Fibroblast of the conjunctiva (primary cell): ENCODE data around the gene COL27A1.

Experiments used
- DNase-seq: peaks from one replicate; pipeline ENCODE4 v3.0.0-alpha.2; 2010; ENCODE audit warnings: low read depth

Gene COL27A1

DNA sequence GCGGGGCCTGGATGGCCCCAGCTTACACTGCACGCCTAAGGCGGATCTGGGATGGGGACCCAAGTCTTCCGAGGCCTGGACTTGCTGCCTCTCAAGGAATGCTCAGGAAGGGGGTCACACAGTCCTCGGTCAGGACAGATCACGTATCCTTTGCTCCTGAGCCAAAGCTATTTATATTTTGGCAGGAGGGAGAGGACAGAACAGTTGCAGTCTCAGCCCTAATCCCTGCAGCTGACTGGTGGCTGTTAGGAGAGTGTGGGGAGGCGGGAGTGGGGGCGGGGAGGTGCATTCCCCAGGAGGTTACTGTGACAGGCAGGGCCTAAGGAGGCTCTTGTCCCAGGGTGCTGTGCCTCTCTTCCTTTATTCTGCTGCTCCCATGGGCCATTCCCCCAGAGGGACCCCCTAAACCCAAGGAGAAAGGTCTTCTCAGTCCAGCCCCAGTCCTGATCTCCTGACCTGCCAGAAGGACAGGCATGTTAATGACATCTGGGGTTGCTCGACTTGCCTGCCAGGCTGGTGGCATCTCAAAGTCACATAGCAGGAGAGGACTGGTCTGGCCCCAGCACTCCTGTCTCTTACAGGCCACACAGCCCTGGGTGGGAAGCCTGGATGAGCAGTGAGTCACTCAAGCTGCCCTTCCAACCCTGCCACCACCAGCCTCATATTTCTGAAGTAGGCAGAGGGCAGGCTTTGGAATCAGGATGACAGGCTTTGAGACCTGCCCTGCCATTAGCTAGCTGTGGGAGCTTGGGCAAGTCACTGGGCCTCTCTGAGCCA, 51.9 kb downstream of the COL27A1 start:
- no peak for DNase-seq

DNA sequence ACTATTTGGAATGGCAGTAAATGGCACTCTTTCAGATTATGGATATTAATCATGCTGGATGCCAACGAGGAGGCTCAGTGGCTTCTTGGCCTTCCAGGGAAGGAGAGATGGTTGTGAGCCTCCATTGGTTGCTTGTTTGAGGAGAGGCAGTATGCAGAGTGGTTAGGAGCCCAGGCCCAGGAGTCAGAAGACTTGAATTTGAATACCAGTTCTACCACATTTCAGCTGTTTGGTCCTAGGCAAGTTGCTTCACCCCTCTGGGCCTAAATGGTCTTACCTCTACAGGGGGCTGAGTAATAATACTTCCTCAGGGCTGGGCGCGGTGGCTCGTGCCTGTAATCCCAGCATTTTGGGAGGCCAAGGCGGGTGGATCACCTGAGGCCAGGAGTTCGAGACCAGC, 52.5 kb downstream of the COL27A1 start:
- DNase-seq: no peak

DNA sequence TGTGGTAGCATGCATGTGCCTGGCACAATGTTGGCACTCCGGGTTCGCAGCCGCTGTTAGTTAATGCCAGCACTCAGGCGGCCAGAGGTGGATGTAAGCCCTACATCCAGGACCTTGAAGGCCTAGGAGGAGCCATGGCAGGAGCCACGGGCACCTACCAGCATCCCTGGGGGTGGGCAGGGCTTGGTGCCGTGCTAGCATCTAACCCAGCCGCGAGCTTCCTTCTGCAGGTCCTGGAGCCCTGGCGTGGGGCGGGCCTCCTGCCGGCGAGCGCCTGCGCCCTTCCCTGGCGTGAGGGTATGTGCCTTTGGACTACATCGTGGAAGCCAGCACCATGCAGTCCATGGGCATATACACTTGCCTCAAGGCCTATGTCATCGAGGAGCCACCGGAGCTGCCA, 53.8 kb downstream of the COL27A1 start:
- DNase-seq: no peak

DNA sequence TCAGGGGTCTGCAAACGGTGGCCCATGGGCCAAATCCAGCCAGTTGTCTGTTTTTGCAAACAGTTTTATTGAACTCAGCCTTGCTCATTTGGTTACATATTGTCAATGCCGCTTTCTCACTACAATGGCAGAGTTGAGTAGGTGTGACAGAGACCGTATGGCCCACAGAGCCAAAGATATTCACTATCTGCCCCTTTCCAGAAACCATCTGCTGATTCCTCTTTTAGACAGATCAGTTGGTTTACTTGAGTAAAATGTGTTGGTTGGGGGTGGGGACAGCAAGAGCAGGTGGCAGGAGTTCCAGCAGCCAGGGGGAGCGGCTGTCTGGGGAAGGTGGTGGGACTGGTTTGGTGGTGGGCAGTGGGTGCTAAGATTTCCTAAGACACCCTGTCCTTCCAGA, 54.8 kb downstream of the COL27A1 start:
- no peak for DNase-seq

DNA sequence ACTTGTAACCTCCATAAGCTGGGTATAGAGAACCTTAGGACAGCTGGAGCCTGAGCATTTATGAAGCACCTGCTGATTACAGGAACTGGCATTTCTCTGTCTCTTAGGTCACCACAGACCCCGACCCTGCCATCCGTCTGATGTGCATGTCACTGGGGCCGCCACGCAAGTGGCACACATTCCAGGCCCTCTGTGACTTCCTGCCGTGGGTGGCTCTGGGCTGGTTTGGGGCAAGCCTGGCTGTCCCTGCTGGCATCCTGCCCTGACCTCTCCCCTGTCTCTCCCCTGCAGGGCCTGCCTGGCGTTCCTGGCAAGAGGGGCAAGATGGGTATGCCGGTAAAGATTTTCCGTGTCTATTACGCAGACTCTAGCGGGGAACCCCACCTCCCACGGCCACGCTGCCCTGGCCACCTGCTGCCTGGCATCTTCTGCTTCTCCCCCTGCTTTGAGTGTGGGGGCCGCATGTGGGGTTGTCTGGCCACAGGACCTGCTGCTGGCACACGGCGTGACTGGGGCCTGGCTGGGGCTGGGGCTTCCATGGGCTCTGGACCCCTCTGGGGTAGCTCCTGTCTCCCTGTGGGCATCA, 55.4 kb downstream of the COL27A1 start:
- DNase-seq: no peak

DNA sequence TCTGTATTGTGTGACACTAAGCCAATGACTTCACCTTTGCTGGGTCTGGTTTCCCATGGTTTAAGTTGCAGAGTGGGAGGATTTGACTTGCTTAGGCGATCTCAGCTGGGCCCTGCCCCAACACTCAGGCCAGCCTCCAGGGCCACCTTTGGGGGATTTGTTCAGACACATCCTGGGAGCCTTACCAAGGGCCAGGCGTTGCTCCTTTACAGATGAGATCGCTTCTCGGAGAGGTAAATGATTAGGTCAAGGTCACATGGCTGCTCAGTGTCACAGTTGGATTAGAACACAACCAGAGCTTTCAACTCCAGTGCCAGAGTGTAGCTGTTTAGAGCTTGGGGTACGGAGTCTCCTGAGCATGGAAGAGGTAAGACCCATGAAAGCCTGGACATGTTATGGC, 57.5 kb downstream of the COL27A1 start:
- DNase-seq: no peak

DNA sequence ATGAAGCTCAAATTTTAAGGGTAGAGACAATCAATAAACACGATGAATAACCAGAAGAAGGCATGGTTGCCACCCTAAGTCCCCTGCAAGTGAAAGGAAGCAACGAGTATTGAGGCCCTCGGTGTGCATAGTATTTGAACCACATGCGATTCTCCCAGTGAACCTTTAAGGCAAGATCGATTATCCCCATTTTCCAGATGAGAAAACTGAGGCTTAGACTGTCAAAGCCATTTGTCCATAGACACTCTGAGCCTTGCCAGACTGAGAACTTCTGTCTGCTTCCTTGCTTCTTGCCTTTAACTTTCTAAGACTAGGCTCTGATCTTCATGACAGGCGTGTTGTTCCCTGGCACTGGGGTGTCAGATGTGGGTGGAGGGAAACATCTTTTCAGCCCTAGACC, 58.2 kb downstream of the COL27A1 start:
- no peak for DNase-seq

DNA sequence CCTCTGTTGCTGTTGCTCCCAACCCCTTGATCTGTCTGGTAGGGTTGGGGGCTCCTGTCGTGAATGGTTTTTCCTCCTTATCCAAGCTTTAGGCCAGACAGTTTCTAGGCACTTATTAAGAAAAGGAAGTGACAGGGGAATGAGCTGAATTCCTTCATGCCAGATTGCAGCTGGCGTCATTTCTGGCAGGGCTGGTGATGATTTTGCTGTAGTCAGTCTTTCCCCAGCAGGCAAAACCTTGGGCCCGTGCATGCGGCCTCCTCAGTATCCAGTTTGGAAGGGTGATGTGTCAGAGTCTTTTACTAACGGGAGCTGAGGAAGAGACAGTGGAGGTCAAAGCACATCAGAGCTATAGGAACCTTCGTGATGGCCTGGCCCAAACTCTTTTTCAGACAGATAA, 58.8 kb downstream of the COL27A1 start:
- DNase-seq: no peak

DNA sequence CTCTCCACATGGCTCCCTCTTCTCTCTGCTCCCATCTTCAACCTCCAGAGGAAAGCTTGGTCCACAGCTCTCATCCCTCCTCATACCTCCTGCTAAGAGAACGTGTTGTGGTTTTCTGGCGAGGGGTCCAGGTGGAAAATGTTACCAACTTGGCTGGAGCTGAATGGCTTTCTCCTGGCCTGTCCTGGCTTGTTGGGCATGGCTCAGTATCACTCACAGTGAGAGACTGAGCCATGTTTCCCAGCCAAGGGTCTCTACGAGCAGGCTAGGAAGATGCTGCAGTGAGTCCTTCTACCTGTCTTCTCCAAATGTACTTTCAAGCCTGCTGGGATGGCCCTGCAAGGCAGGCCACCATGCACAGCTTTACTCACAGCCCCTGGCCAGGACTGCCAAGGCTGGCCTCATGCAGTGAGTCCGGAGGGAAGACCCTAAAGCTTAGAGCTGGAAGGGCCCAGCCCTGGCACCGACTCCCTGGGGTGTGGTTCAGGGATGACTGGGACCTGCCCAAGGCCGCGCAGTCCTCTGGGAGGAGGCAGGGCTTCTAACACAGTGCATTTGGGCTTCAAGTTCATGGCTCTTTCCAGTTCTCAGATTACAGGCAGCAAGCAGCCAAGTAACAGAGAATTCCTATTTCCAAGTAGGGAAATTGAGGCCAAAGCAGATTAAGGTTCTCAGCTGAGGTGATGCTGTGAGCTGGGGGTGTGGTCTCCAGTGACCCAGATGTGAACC, 59.5 kb downstream of the COL27A1 start:
- DNase-seq: no peak

DNA sequence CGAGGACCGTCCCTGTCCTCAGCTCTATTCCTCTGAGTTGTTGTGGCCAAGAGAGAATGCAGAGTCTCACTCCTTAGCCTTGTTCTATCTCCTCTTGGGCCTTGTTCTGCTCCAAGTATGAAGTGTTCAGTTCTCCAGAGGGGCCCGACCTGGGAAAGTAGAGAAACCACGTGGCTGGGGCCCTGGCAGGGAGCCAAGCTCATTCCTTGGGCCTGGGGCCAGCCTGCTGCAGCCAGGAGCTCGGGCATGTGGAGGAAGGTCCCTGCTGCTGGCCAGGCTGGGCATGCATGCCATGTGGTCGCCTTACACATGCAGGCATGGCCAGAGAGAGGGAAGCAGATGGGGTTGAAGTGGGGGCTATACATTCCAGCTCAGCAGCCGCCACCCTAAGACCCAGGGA, 60.7 kb downstream of the COL27A1 start:
- DNase-seq: peak; percentile 46

DNA sequence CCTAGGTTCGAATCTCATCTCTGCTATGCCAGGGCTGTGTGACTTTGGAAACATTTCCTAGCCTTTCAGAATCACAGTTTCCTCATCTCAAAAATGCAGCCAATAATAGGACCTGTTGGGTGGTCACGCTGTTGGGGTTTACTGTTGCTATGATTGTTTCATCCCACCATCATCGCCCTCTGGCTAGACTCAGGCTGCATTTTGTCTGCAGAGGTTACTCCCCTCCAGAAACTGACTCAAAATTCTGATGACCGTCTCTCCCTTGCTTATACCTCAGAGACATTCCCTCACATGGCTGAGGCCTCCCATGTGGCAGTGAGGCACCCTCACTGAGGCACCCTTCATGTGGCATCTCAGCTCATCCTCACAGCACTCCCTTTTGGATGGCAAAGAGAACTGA, 61.6 kb downstream of the COL27A1 start:
- DNase-seq: no peak

DNA sequence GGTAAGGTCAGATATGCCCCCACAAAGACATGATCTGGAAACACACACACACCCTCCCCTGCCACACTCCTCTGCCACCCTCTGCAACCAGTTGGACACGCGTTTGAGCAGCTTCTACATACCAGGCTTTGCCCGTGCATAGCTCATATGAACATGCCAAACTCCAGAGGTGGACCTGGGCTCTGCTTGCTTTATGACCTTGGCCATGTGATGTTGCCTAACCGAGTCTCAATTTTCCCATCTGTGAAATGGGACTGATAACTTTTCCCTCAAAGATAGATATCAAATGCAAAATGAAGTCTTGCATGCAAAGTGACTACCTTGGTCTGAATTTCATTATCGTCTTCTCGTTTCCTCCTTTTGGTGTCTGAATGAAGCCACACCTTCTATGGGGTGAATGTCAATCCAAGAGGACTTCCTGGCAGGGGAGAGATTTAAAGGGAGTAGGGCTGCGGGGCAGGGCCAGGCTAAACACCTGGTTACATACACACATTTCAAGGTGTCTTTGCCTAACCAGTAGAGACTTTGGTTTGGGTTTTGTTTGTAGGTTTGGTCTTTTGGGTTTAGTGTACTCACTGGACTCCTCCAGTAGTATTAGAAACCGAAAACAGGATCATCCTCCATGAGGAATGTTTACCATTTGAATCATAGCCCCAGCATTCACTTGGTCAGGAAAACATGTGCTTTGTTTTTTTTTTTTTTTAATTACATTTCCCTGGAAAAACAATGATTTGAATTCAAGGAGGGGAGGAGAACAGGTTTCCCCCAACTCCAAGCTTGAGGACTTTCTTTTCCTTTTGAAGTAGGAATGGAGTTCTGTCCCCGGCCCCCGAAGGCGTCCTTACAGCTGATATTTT, 63.2 kb downstream of the COL27A1 start:
- no peak for DNase-seq

DNA sequence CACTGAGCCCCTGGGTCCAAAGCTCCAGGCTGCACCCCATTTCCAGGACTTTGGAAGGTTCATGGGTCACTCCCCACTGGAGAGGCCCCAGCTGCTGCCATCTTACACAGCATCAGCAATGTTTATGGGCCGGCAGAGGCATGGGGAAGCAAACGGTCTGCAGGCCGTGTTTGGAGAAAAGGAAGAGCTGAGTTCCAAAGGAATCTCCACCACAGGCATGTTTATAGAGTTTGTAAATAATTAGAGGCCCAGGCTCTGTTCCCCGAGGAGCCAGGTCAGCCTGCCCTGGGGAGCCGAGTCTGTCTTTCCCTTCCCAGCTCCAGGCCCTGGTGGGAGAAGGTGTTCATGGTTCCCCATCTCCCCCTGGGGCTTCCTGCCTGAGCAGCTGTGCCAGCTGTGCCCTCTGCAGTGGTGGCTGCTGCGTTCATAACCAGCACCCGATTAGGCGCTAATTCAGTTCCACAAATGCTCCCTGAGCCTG, 64.8 kb downstream of the COL27A1 start:
- no peak for DNase-seq

DNA sequence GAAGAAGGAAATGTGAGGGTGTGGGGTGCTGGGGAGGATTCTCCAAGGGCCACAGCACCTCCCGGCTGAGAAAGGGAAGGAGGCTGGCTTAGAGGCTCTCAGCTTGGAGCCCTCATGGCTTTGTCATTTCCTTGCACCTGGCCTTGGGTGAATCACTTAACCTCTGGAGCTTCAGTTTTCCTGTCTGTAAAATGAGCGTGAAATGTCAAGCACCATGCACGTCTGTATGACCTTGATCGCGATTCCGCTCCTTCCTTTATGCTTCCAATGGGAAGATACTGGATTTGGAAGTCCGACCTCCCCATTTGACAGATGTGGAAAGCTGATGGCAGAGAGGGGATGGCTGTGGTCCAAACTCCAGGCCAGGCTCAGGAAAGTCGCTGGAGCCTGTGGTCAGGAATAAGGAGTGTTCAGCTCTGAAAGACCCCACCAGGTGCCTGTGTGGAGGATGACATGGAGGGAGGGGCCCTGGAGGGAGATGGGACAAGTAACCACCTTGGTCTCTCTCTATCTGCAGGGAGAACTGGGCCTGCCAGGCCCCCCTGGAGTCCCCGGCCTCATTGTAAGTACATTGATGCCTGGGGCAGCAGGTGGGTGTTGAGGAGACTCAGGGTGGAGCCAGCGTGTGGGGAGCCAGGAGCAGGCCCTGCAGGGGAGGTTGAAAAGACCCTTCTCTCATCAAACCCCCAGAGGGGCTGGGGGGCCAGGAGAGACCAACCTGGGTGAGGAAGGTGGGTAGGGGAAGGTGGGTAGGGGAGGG, 66.5 kb downstream of the COL27A1 start:
- no peak for DNase-seq

DNA sequence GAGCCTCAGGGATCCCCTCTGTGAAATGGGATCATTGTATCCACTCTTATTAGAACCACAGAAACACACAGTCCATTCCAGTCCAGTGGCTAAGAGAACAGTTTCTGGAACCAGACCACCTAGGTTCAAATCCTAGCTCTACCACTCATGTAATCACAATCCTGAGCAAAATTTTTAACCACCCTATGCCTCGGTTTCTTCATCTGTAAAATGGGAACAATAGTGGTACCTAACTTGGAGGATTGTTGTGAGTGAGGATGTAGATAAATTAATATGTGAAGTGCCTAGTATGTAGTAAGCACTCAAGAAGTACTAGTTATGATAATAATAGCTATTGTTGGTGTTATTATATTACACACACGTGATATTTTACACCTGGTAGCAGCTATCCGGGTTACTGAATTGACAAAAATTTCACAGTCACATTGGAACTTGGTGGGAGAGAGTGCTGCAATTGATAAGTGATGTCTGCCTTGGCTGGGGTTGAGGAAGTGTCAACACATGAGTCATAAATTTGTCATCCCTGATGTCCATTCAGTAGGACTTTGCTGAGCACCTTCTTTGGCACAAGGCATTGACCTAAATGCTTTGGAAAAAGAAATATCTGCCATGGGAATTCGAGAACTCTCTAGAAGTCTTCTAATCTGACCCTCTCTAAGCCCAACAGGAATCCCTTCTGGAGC, 68.4 kb downstream of the COL27A1 start:
- DNase-seq: no peak

DNA sequence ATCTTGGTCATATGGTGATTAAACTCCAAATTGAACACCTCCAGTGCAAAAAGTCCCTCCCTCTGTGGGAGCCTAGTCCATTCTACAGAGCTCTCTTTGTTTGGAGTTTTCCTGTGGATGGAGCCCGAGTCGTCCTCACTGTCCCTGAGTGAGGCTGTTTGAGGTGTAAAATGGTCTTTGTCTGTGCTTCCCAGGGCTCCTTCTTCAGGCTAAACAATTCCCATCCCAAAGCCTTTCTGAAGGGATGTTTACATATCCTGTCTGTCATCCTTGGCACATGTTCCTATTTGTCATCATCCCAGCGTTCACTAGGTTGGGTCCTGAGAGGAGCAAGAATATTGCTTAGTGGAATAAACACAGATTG, 68.9 kb downstream of the COL27A1 start:
- DNase-seq: no peak

DNA sequence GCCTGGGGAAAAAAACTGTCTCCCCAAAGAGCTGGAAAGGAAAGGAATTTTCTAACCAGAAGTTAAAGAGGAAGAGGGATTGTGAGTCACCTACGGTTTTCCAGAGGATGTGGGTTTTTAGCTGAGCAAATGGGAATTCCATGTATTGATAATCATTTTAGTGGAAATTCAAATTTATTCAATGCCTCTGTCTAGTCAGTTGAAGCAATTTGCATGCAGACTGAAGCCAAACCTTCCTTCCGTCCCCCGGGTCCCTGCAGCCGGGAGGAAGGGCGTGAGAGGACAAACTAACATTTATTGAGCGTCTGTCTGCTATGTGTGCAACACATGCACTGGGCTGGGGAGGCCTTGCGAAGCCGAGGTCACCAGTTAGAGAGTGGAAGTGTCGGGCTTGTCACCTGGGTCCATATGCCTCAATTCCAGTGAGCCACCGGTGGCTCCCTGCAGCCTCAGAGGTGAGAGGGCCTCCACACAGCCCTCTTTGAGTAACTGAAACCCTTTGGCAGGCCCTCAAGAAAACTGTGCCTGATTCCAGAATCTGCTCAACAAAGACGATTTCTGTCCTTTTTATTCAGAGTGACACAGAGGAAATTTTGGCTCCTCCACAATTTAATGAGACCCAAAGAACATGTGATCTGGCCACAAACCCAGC, 70.3 kb downstream of the COL27A1 start:
- DNase-seq: no peak

DNA sequence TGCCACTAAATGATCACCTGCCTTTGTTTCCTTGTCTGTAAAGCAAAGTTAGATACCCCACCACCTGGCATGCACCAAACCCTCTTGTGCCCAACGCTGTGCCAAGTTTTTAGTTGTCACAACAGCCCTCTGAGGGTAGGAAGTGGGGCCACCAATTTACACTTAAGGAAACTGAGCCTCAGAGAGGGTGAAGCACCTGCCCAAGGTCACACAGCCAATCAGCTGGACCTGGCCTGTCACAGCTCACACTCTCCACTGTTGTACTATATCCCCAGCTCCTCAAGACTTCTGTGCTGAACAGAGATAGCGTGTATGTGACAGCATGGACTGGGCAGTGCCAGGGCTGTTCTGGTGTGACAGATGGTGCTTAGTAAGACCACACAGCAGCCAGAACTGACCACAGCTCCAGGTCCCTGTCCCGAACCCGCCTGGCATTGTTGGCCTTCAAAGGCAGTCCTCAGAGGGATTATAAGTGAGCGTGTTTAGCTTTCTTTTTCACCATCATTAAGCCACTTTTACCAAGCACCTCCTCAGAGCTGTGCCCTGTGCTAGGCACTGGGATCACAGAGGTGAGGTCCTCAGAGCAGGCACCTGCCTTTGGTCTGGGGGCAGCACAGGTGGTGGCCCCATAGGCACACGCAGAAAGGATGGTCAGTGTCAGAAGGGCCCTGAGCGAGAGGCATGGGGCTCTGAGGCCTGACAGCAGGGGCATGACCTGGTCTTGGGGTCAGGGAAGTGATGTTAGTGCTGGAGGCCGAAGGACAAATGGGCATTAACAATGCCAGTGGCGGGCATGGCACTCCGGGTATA, 71.1 kb downstream of the COL27A1 start:
- no peak for DNase-seq

DNA sequence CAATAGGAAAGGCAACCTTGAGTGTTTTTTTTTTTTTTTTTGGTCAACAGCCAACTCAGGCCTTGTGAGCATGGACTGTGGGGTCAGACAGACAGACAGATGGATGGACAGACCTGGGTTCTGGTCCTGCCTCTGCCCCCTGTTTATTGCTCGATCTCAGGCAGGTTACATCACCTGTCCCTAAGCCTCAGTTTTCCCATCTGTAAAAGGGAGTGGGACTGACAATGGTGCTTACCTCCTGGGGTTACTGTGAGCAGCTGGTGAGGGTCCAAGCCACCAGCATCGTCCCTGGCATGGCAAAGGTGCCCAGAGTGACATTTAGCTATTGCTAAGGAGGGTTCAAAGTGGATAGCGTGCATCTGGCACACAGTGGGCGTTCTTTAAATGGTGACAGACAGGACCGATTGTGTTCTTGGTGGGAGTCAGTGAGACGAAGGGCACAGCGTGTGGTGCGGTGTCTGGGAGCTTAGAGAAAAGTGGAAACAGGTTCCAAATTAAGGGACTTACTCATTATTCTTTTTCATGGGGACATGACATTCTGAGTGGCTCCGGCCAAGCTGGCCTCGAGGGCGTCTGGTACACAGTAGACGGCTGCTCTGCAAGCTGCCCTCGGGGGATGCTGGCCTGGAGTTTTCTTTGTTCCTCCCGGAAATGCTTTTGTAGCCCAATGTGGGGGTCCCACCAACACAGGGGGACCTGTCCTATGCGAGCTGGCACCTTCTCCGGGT, 72.1 kb downstream of the COL27A1 start:
- DNase-seq: no peak
